ENCODE data around the gene BHLHE23. TPM values are rescaled to one million over a fixed set of nuclear protein-coding genes. Genes with fewer than 3 reads are reported as not detected.
"Not testable (repeated sequence)": the region's sequence is repeated elsewhere in the genome, so short reads cannot be mapped to it uniquely, and the experiment has no call there.

Gene BHLHE23
- total RNA-seq, 6 experiments from 2014 or later: not detected

GRCh38 chr20:62962221-62962879 lies 44.4 kb downstream of the BHLHE23 start:
- Mint-ChIP-seq H3K4me3 (no peak overlapping the region), H3K9me3 (no peaks in the 10 kb centered on the region), H3K27me3 (ENCODE audit: insufficient read depth) (peaks cover 14% of the 10 kb centered on the region), H3K4me1 (ENCODE audit: low read depth) (no peaks in the 10 kb centered on the region), H3K36me3 (ENCODE audit: low read depth) (no peaks in the 10 kb centered on the region), H3K27ac (no peak overlapping the region)
- TF ChIP-seq CTCF (IDR thresholded peaks at IDR 0.05): no peak
- DNase-seq: no peak

GRCh38 chr20:62961799-62962198 lies 45.0 kb downstream of the BHLHE23 start:
- Mint-ChIP-seq H3K4me1 (ENCODE audit: low read depth) (no peaks in the 10 kb centered on the region), H3K9me3 (no peaks in the 10 kb centered on the region), H3K27me3 (ENCODE audit: insufficient read depth) (peaks cover 14% of the 10 kb centered on the region), H3K4me3 (no peak overlapping the region), H3K36me3 (ENCODE audit: low read depth) (no peaks in the 10 kb centered on the region), H3K27ac (no peak overlapping the region)
- no peak for TF ChIP-seq CTCF (IDR thresholded peaks at IDR 0.05)
- DNase-seq: no peak

GRCh38 chr20:62961310-62961783 lies 45.4 kb downstream of the BHLHE23 start:
- TF ChIP-seq CTCF (IDR thresholded peaks at IDR 0.05): no peak
- Mint-ChIP-seq H3K27ac (no peak overlapping the region), H3K36me3 (ENCODE audit: low read depth) (no peaks in the 10 kb centered on the region), H3K4me3 (no peak overlapping the region), H3K9me3 (no peaks in the 10 kb centered on the region), H3K27me3 (ENCODE audit: insufficient read depth) (peaks cover 10% of the 10 kb centered on the region), H3K4me1 (ENCODE audit: low read depth) (no peaks in the 10 kb centered on the region)
- no peak for DNase-seq

DNA sequence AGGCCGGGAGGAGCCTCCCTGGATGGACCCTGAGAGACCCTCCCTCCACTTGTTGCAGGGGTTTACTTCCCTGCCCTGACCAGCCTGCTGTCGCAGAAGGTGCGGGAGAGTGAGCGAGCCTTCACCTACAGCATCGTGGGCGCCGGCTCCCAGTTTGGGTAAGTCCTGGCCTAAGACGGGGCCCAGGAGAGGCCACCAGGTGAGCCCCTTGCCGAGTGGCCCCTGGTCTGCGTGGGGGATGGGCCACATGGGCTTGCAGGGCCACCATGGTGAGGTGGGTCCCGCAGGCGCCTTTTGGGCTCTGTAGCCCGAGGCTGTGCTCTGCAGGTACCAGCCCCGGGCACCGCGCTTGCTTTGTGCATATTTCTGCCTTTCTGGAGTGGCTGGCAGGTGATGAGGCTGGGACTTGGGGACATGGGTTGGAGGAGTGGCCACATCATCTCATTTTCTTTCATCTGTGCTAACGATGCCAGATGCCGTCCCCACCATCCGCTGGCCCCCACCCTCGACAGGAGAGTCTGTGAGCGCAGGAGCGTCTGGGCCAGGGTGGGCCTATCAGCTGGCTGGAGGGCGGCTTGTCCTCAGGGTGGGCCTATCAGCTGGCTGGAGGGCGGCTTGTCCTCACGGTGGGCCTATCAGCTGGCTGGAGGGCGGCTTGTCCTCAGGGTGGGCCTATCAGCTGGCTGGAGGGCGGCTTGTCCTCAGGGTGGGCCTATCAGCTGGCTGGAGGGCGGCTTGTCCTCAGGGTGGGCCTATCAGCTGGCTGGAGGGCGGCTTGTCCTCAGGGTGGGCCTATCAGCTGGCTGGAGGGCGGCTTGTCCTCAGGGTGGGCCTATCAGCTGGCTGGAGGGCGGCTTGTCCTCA lies 46.1 kb downstream of the BHLHE23 start:
- not testable (repeated sequence) for DNase-seq; H3K4me1 Mint-ChIP-seq (ENCODE audit: low read depth); H3K9me3 Mint-ChIP-seq; H3K36me3 Mint-ChIP-seq (ENCODE audit: low read depth); H3K27ac Mint-ChIP-seq; H3K4me3 Mint-ChIP-seq; H3K27me3 Mint-ChIP-seq (ENCODE audit: insufficient read depth)

GRCh38 chr20:62959998-62960436 lies 46.7 kb downstream of the BHLHE23 start:
- Mint-ChIP-seq H3K4me1 (ENCODE audit: low read depth) (no peaks in the 10 kb centered on the region), H3K27ac (no peak overlapping the region), H3K9me3 (no peaks in the 10 kb centered on the region), H3K36me3 (ENCODE audit: low read depth) (no peaks in the 10 kb centered on the region), H3K4me3 (no peak overlapping the region), H3K27me3 (ENCODE audit: insufficient read depth) (peaks cover 6% of the 10 kb centered on the region)
- no peak for DNase-seq
- TF ChIP-seq CTCF (IDR thresholded peaks at IDR 0.05): no peak

Measured in HFFc6 (cell line).